ENCODE measurements around the gene EXTL1. TPM values are rescaled to one million over a fixed set of nuclear protein-coding genes. Genes with fewer than 3 reads are reported as not detected.

Gene EXTL1
- total RNA-seq, 2 experiments from 2014 or later: not detected

GRCh38 chr1:26058052-26058595, 36.5 kb downstream of the EXTL1 start:
- intact Hi-C loops (cut with micrococcal nuclease): no loop called here
- DNase-seq: no peak
- H3K9me3 Mint-ChIP-seq: no peaks in the 10 kb centered on the region
- H3K27ac Mint-ChIP-seq: no peak overlapping the region
- no peaks in the 10 kb centered on the region for H3K36me3 Mint-ChIP-seq (ENCODE audit: low read depth)
- CTCF ChIA-PET: interaction anchor here (0.9 to 1.3 kb wide), 2 partner anchors 14 to 52 kb away, joined by 3 to 5 read pairs; no protein-coding TSS in a partner anchor
- peaks cover 10% of the 10 kb centered on the region for H3K27me3 Mint-ChIP-seq (ENCODE audit: low read depth)
- no peaks in the 10 kb centered on the region for H3K4me1 Mint-ChIP-seq (ENCODE audit: low read depth)
- no peak overlapping the region for H3K4me3 Mint-ChIP-seq

- no peaks in the 10 kb centered on the region for H3K36me3 Mint-ChIP-seq (ENCODE audit: low read depth)
- no peaks in the 10 kb centered on the region for H3K4me1 Mint-ChIP-seq (ENCODE audit: low read depth)
- intact Hi-C loops (cut with micrococcal nuclease): no loop called here
- peaks cover 5% of the 10 kb centered on the region for H3K27me3 Mint-ChIP-seq (ENCODE audit: low read depth)
- H3K4me3 Mint-ChIP-seq: no peak overlapping the region
- no peaks in the 10 kb centered on the region for H3K9me3 Mint-ChIP-seq
- DNase-seq: no peak
- no peak overlapping the region for H3K27ac Mint-ChIP-seq
- CTCF ChIA-PET: interaction anchor here (0.9 to 1.6 kb wide), 3 partner anchors 24 to 357 kb away, joined by 4 to 5 read pairs (median 4); no protein-coding TSS in a partner anchor
Observed at GRCh38 chr1:26059906-26060305, 38.3 kb downstream of the EXTL1 start.

GRCh38 chr1:26060832-26061574, 39.4 kb downstream of the EXTL1 start:
- intact Hi-C loops (cut with micrococcal nuclease): no loop called here
- peaks cover 3% of the 10 kb centered on the region for H3K27me3 Mint-ChIP-seq (ENCODE audit: low read depth)
- H3K27ac Mint-ChIP-seq: no peak overlapping the region
- CTCF ChIA-PET: interaction anchor here (0.9 kb wide), 1 partner anchor 30 kb away, joined by 4 read pairs; no protein-coding TSS in a partner anchor
- H3K4me1 Mint-ChIP-seq (ENCODE audit: low read depth): no peaks in the 10 kb centered on the region
- H3K4me3 Mint-ChIP-seq: no peak overlapping the region
- no peak for DNase-seq
- H3K36me3 Mint-ChIP-seq (ENCODE audit: low read depth): no peaks in the 10 kb centered on the region
- H3K9me3 Mint-ChIP-seq: no peaks in the 10 kb centered on the region

- Mint-ChIP-seq H3K36me3 (ENCODE audit: low read depth) (no peaks in the 10 kb centered on the region), H3K4me3 (no peak overlapping the region), H3K27ac (no peak overlapping the region), H3K27me3 (ENCODE audit: low read depth) (peaks cover under 1% of the 10 kb centered on the region), H3K4me1 (ENCODE audit: low read depth) (no peaks in the 10 kb centered on the region), H3K9me3 (no peaks in the 10 kb centered on the region)
- CTCF ChIA-PET: interaction anchor here (0.6 kb wide), 1 partner anchor 84 kb away, joined by 3 read pairs; no protein-coding TSS in a partner anchor
- no peak for DNase-seq
- intact Hi-C loops (cut with micrococcal nuclease): no loop called here
Observed at GRCh38 chr1:26064553-26064952, 43.0 kb downstream of the EXTL1 start.

DNA sequence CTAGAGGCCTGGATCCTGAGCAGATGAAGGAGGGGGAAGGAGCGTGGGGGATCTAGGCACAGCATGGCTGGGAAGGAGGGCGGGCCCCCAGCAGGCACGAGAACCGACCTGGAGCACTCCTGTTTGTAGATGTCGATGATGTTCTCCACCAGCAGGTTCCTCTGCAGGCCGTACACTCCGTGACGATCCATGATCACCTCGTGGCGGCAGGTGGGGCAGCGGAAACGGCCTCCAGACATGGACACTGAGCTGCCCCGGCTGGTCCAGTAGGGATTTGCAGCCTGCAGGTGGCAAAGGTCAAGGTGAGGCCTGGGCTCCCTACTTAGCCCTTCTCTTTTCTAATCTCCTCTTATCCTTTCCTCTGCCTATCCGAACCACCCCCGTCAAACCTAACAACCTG, 44.6 kb downstream of the EXTL1 start:
- CTCF ChIA-PET: no interaction called here
- no peak for DNase-seq
- Mint-ChIP-seq H3K9me3 (no peaks in the 10 kb centered on the region), H3K4me3 (no peak overlapping the region), H3K27me3 (ENCODE audit: low read depth) (no peaks in the 10 kb centered on the region), H3K36me3 (ENCODE audit: low read depth) (no peaks in the 10 kb centered on the region), H3K27ac (no peak overlapping the region), H3K4me1 (ENCODE audit: low read depth) (no peaks in the 10 kb centered on the region)
- intact Hi-C loops (cut with micrococcal nuclease): no loop called here

DNA sequence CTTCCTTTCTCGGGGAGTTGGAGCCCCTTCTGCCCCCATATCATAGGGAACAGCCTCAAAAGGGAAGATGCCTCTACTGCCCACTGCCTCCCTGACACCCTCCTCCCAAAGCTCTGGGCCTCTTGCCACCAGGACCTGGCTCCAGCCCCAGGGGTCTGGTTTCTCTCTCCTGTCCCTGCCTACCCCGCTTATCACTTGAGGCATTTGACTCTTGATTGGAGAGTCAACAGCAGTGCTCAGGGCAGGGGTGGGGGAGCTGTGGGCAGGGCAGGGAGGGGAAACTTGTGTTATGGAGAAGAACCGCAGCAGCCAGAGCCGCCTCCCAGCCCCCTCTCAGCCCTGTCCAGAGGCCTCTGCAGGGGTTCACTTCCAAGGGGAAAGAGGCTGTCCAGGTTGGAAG, 45.3 kb downstream of the EXTL1 start:
- intact Hi-C loops (cut with micrococcal nuclease): no loop called here
- Mint-ChIP-seq H3K9me3 (no peaks in the 10 kb centered on the region), H3K4me1 (ENCODE audit: low read depth) (no peaks in the 10 kb centered on the region), H3K4me3 (no peak overlapping the region), H3K27ac (no peak overlapping the region), H3K36me3 (ENCODE audit: low read depth) (no peaks in the 10 kb centered on the region), H3K27me3 (ENCODE audit: low read depth) (no peaks in the 10 kb centered on the region)
- no peak for DNase-seq
- CTCF ChIA-PET: interaction anchor here (0.5 kb wide), 1 partner anchor 657 kb away, joined by 5 read pairs; no protein-coding TSS in a partner anchor

DNA sequence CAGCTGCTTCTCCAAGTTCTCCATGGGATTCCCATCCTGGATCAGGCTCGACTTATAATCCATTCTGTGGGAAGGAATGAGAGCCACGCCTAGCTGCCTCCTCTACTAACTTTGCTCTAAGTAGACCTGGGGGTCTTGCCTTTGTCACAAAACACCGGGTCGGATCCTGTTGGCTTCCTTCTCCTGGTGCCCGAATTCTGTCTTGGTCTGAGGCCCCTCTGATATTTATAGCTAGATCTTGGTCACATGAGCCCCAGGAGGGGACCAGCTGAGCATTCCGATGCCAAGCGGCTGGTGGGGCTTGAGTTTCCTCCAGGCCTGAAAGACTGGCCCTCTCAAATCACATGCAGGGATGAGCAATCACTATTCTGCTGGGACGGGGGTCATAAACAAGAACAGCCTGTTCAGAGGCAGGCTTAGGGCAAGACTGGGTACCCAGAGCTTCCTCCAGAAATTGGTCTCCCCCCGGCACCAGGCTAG, 45.9 kb downstream of the EXTL1 start, which contains the start of gene TRIM63:
TSS of gene TRIM63 (minus strand) at position 199 of the 480 bp plus-strand sequence. CDS start at position 63, 136 bp downstream.
- Mint-ChIP-seq H3K36me3 (ENCODE audit: low read depth) (no peaks in the 10 kb centered on the region), H3K4me3 (no peak within 1 kb of the TSS), H3K27me3 (ENCODE audit: low read depth) (no peaks in the 10 kb centered on the region), H3K4me1 (ENCODE audit: low read depth) (no peaks in the 10 kb centered on the region), H3K27ac (no peak within 1 kb of the TSS), H3K9me3 (no peaks in the 10 kb centered on the region)
- CTCF ChIA-PET: interaction anchor here (0.5 kb wide), 1 partner anchor 658 kb away, joined by 5 read pairs; no protein-coding TSS in a partner anchor
- no peak for DNase-seq
- intact Hi-C loops (cut with micrococcal nuclease): no loop called here

GRCh38 chr1:26069941-26070295, 48.3 kb downstream of the EXTL1 start:
- CTCF ChIA-PET: no interaction called here
- Mint-ChIP-seq H3K36me3 (ENCODE audit: low read depth) (no peaks in the 10 kb centered on the region), H3K9me3 (no peaks in the 10 kb centered on the region), H3K4me3 (no peak overlapping the region), H3K4me1 (ENCODE audit: low read depth) (no peaks in the 10 kb centered on the region), H3K27ac (no peak overlapping the region), H3K27me3 (ENCODE audit: low read depth) (peaks cover 4% of the 10 kb centered on the region)
- intact Hi-C loops (cut with micrococcal nuclease): no loop called here
- no peak for DNase-seq

DNA sequence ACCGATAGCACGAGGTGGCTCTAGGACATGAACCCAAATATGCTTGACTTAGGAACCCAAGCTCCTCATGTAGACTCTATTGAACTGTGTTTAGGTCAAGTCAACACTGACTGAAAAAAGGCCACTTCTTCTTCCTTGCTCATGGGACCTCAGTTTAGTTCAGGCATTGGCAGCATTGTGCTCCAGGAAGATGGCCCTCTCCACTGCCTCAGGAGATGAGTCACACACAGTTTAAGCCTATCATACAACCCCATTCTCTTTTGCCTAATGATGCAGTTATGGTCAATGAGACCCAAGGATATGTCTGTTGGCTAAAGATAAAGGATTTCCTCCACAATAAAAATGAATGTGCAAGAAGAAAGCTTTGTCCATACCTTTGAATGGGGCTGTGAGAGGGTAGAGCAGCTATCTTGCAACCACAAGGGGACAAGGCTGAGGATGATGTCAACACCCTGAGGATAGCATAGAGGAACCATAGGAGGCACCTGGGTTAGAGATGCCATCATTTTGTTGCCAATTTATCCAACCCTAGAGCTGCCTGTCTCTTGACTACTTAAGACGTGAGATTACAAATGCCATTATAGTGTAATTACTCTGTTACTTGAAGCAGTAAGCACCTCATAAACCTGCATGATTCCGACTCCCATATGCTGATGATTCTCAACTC, 48.9 kb downstream of the EXTL1 start:
- Mint-ChIP-seq H3K4me1 (ENCODE audit: low read depth) (no peaks in the 10 kb centered on the region), H3K9me3 (no peaks in the 10 kb centered on the region), H3K36me3 (ENCODE audit: low read depth) (no peaks in the 10 kb centered on the region), H3K27ac (no peak overlapping the region), H3K27me3 (ENCODE audit: low read depth) (peaks cover 4% of the 10 kb centered on the region), H3K4me3 (no peak overlapping the region)
- no peak for DNase-seq
- CTCF ChIA-PET: interaction anchor here (1.0 to 1.3 kb wide), 2 partner anchors 33 to 34 kb away, joined by 3 read pairs; no protein-coding TSS in a partner anchor
- intact Hi-C loops (cut with micrococcal nuclease): no loop called here

DNA sequence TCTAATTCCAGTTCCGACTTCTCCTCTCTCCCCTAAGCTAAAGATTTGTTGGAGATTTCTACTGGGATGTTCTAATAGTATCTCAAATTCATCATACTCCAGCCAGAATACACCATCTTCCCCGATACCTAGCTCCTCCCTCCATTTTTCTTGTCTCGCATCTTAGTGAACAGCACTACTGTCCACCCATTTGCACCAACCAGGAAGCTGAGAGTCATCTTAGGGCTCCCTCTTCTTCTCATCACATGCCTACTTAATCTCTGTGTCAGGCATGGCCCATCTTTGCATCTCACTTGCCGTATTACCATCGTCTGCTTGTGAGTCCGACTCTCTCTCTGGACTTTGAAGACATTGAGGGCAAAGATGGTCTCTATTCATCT, 49.4 kb downstream of the EXTL1 start:
- DNase-seq: no peak
- H3K4me3 Mint-ChIP-seq: no peak overlapping the region
- no peaks in the 10 kb centered on the region for H3K36me3 Mint-ChIP-seq (ENCODE audit: low read depth)
- H3K27ac Mint-ChIP-seq: no peak overlapping the region
- peaks cover 4% of the 10 kb centered on the region for H3K27me3 Mint-ChIP-seq (ENCODE audit: low read depth)
- no peaks in the 10 kb centered on the region for H3K9me3 Mint-ChIP-seq
- no peaks in the 10 kb centered on the region for H3K4me1 Mint-ChIP-seq (ENCODE audit: low read depth)
- intact Hi-C loops (cut with micrococcal nuclease): no loop called here
- CTCF ChIA-PET: interaction anchor here (1.0 to 1.3 kb wide), 2 partner anchors 32 to 35 kb away, joined by 3 read pairs; no protein-coding TSS in a partner anchor

DNA sequence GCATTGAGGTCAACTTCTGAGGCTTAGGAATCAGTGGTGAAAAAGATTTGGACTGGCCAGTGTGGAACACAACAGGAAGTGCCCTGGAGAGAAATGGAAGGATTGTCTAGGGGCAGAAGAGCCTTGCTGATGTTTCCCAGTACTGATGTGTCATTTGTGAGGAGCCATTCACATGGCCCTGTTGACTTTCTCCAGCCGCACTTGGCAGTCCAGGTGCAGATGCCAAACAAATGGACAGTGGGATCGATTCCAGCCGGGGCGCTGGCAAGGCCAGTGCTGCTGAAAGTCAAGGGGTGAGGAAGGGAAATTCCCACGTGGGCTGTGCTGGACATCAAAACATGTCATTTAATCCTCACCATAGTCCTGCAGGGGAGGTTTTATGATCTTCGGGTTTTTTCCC, 50.7 kb downstream of the EXTL1 start:
- H3K27ac Mint-ChIP-seq: no peak overlapping the region
- H3K36me3 Mint-ChIP-seq (ENCODE audit: low read depth): no peaks in the 10 kb centered on the region
- no peak for DNase-seq
- intact Hi-C loops (cut with micrococcal nuclease): no loop called here
- CTCF ChIA-PET: interaction anchor here (1.2 kb wide), 1 partner anchor 36 kb away, joined by 5 read pairs; no protein-coding TSS in a partner anchor
- H3K27me3 Mint-ChIP-seq (ENCODE audit: low read depth): peaks cover 4% of the 10 kb centered on the region
- no peaks in the 10 kb centered on the region for H3K9me3 Mint-ChIP-seq
- H3K4me3 Mint-ChIP-seq: no peak overlapping the region
- no peaks in the 10 kb centered on the region for H3K4me1 Mint-ChIP-seq (ENCODE audit: low read depth)

DNA sequence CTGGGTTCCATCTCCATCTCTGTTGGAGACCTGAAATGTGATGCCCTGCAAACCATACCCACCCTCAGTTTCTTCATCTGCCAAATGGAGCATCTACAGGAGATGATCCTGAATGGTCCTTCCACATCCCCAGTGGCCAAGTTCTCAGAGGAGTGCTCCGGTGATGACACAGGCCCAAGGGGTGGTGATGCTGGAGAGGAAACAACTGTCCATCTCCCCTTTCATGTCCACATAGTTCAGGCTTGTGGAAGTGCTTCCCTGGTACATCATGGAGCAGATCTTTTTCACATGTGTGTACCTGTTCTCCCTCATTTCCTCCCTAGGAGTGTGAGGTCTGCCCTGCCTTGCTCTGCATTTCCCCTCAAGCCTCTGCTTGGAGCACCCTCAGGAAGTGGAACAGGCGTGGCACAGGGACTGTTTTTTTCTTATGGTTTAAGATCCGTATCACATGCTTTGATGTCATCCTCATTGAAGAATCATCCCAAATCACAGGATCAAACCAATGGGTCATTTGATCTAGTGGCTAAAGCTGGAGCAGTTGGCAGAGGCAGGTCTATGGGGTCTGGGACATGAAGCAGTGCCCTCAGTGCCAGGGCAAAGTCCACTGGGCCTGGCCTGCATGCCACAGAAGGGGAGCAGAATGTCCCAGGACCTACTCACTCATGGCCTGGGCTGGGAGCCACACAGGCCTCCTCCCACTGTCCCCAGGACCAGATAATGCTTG, 54.0 kb downstream of the EXTL1 start:
- H3K9me3 Mint-ChIP-seq: no peaks in the 10 kb centered on the region
- H3K27ac Mint-ChIP-seq: no peak overlapping the region
- H3K4me3 Mint-ChIP-seq: no peak overlapping the region
- no peaks in the 10 kb centered on the region for H3K4me1 Mint-ChIP-seq (ENCODE audit: low read depth)
- CTCF ChIA-PET: no interaction called here
- intact Hi-C loops (cut with micrococcal nuclease): no loop called here
- DNase-seq: no peak
- H3K27me3 Mint-ChIP-seq (ENCODE audit: low read depth): peaks cover 4% of the 10 kb centered on the region
- H3K36me3 Mint-ChIP-seq (ENCODE audit: low read depth): no peaks in the 10 kb centered on the region
